Liver (tissue), 3 donors: Measurements from ENCODE around the gene NLGN1.

Source experiments
- GABPA ChIP-seq, 2 donors: IDR thresholded peaks in 1 of 2; conservative IDR thresholded peaks in 1 of 2; 2 replicates each; pipeline ENCODE4 v1.6.1; 2016; ENCODE audit warnings: antibody characterized with exemption in 2 of 2, mild to moderate bottlenecking in 1 of 2, moderate library complexity in 1 of 2
- TF ChIP-seq, protein P1 (sequence below): fragments of 150-350 bp; IDR thresholded peaks from 2 replicates; pipeline ENCODE4 v1.5.1; 2017; ENCODE audit warnings: improper control_type of control experiment, low read depth, low read length; ENCODE audit not compliant: missing input control
- TF ChIP-seq, protein P2 (sequence below): IDR thresholded peaks from 2 replicates; pipeline ENCODE4 v1.6.1; 2016; ENCODE audit warnings: antibody characterized with exemption
- donor health status: healthy.
- donor health status: healthy.

GRCh38 chr3:174002543-174002942 is 605.0 kb downstream of the NLGN1 start:
- TF ChIP-seq, protein P1, sequence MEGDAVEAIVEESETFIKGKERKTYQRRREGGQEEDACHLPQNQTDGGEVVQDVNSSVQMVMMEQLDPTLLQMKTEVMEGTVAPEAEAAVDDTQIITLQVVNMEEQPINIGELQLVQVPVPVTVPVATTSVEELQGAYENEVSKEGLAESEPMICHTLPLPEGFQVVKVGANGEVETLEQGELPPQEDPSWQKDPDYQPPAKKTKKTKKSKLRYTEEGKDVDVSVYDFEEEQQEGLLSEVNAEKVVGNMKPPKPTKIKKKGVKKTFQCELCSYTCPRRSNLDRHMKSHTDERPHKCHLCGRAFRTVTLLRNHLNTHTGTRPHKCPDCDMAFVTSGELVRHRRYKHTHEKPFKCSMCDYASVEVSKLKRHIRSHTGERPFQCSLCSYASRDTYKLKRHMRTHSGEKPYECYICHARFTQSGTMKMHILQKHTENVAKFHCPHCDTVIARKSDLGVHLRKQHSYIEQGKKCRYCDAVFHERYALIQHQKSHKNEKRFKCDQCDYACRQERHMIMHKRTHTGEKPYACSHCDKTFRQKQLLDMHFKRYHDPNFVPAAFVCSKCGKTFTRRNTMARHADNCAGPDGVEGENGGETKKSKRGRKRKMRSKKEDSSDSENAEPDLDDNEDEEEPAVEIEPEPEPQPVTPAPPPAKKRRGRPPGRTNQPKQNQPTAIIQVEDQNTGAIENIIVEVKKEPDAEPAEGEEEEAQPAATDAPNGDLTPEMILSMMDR, result no peak
- no peak for TF ChIP-seq GABPA (IDR thresholded peaks at IDR 0.05 in 1 of 2, conservative IDR thresholded peaks at IDR 0.05 in 1 of 2)
- TF ChIP-seq, protein P2, sequence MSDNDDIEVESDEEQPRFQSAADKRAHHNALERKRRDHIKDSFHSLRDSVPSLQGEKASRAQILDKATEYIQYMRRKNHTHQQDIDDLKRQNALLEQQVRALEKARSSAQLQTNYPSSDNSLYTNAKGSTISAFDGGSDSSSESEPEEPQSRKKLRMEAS, result no peak
